Measurements from ENCODE around the gene AHSG.
"Not testable (repeated sequence)": the region's sequence is repeated elsewhere in the genome, so short reads cannot be mapped to it uniquely, and the experiment has no call there.

Gene AHSG

GRCh38 chr3:186612721-186613636 is at the start of gene AHSG:
AHSG (plus strand) TSS chr3:186613060; CDS start chr3:186613142, 82 bp downstream.
- no peak for DNase-seq (ENCODE audit: low read depth in 2 of 3, low spot score in 1 of 3)

- no peak for DNase-seq (ENCODE audit: low read depth in 2 of 3, low spot score in 1 of 3)
These were observed 48.3 kb upstream of the AHSG start for GRCh38 chr3:186564586-186564985.

GRCh38 chr3:186566772-186567071 is 46.1 kb upstream of the AHSG start:
- no peak for DNase-seq (ENCODE audit: low read depth in 2 of 3, low spot score in 1 of 3)

- DNase-seq (ENCODE audit: low read depth in 2 of 3, low spot score in 1 of 3), result peak; percentile 89 to 98 (median 91)
These were observed 45.6 kb upstream of the AHSG start, which contains the start of gene TBCCD1 for GRCh38 chr3:186567072-186567921. TBCCD1 (minus strand) TSS chr3:186567339; CDS start chr3:186564329, 3,010 bp downstream.

GRCh38 chr3:186569361-186569760 is 43.5 kb upstream of the AHSG start:
- not testable (repeated sequence) for DNase-seq (ENCODE audit: low read depth in 2 of 3, low spot score in 1 of 3)

- DNase-seq (ENCODE audit: low read depth in 2 of 3, low spot score in 1 of 3), result no peak
These were observed 43.1 kb upstream of the AHSG start for GRCh38 chr3:186569779-186570095.

- peak; percentile 93 to 98 (median 98) for DNase-seq (ENCODE audit: low read depth in 2 of 3, low spot score in 1 of 3)
These were observed 42.5 kb upstream of the AHSG start, which contains the start of gene DNAJB11 for GRCh38 chr3:186570096-186570940. DNAJB11 (plus strand) TSS chr3:186570720; CDS start chr3:186570898, 178 bp downstream.

- no peak for DNase-seq (ENCODE audit: low read depth in 2 of 3, low spot score in 1 of 3)
These were observed 41.8 kb upstream of the AHSG start for GRCh38 chr3:186570941-186571643.

- no peak for DNase-seq (ENCODE audit: low read depth in 2 of 3, low spot score in 1 of 3)
These were observed 41.2 kb upstream of the AHSG start for GRCh38 chr3:186571644-186572013.

GRCh38 chr3:186577521-186577920 is 35.3 kb upstream of the AHSG start:
- no peak for DNase-seq (ENCODE audit: low read depth in 2 of 3, low spot score in 1 of 3)

GRCh38 chr3:186580785-186581184 is 32.1 kb upstream of the AHSG start:
- DNase-seq (ENCODE audit: low read depth in 2 of 3, low spot score in 1 of 3), result no peak

- no peak for DNase-seq (ENCODE audit: low read depth in 2 of 3, low spot score in 1 of 3)
These were observed 30.3 kb upstream of the AHSG start for GRCh38 chr3:186582541-186582940.

GRCh38 chr3:186583831-186584230 is 29.0 kb upstream of the AHSG start:
- no peak for DNase-seq (ENCODE audit: low read depth in 2 of 3, low spot score in 1 of 3)

- not testable (repeated sequence) for DNase-seq (ENCODE audit: low read depth in 2 of 3, low spot score in 1 of 3)
These were observed 26.6 kb upstream of the AHSG start for GRCh38 chr3:186586245-186586644.

GRCh38 chr3:186587183-186587582 is 25.7 kb upstream of the AHSG start:
- DNase-seq (ENCODE audit: low read depth in 2 of 3, low spot score in 1 of 3), result no peak

- no peak for DNase-seq (ENCODE audit: low read depth in 2 of 3, low spot score in 1 of 3)
These were observed 24.2 kb upstream of the AHSG start for GRCh38 chr3:186588632-186589031.

- no peak for DNase-seq (ENCODE audit: low read depth in 2 of 3, low spot score in 1 of 3)
These were observed 23.7 kb upstream of the AHSG start for GRCh38 chr3:186589121-186589520.

GRCh38 chr3:186589856-186590579 is 22.8 kb upstream of the AHSG start:
- DNase-seq (ENCODE audit: low read depth in 2 of 3, low spot score in 1 of 3), result no peak

- no peak for DNase-seq (ENCODE audit: low read depth in 2 of 3, low spot score in 1 of 3)
These were observed 22.1 kb upstream of the AHSG start for GRCh38 chr3:186590580-186591295.
